Mammary epithelial cell (primary cell): ENCODE measurements around the gene SLC1A4.

ENCODE experiments used
- CTCF ChIP-seq, 2 donors: IDR thresholded peaks in 1 of 2; conservative IDR thresholded peaks in 1 of 2; 2 replicates each; pipeline ENCODE4 v1.5.1; 2011 to 2012; ENCODE audit warnings: inconsistent platforms in 2 of 2, low read length in 2 of 2, mild to moderate bottlenecking in 2 of 2, control low read depth in 1 of 2, low read depth in 1 of 2; ENCODE audit not compliant: insufficient read depth in 1 of 2; ENCODE audit errors: extremely low read depth in 1 of 2
- EZH2 ChIP-seq: IDR thresholded peaks from 2 replicates; pipeline ENCODE4 v1.6.1; 2012; ENCODE audit warnings: low read length, inconsistent platforms, borderline replicate concordance

GRCh38 chr2:64996871-64997307 is 7.7 kb downstream of the SLC1A4 start:
- TF ChIP-seq CTCF (conservative IDR thresholded peaks at IDR 0.05 in 1 of 2, IDR thresholded peaks at IDR 0.05 in 1 of 2; ENCODE audit: extremely low read depth in 1 of 2, insufficient read depth in 1 of 2, low read depth in 1 of 2, low read length in 2 of 2) (no peak), EZH2 (no peak)
